HFF-Myc (cell line): ENCODE results near the gene HOXB8.

ENCODE experiments used
- DNase-seq: peaks from one replicate; pipeline ENCODE4 v3.0.0-alpha.2; 2011; ENCODE audit warnings: low read depth; ENCODE audit errors: extremely low read depth
- H3K4me3 ChIP-seq: replicated peaks from 2 replicates; pipeline ENCODE4 v1.5.1; 2011; ENCODE audit warnings: low read depth, mild to moderate bottlenecking, control low read depth, low read length
- TF ChIP-seq, protein P1 (sequence below): IDR thresholded peaks from 2 replicates; pipeline ENCODE4 v1.5.1; 2012; ENCODE audit warnings: mild to moderate bottlenecking, low read depth, low read length, control low read depth; ENCODE audit errors: missing control alignments

The HOXB8 gene

DNA sequence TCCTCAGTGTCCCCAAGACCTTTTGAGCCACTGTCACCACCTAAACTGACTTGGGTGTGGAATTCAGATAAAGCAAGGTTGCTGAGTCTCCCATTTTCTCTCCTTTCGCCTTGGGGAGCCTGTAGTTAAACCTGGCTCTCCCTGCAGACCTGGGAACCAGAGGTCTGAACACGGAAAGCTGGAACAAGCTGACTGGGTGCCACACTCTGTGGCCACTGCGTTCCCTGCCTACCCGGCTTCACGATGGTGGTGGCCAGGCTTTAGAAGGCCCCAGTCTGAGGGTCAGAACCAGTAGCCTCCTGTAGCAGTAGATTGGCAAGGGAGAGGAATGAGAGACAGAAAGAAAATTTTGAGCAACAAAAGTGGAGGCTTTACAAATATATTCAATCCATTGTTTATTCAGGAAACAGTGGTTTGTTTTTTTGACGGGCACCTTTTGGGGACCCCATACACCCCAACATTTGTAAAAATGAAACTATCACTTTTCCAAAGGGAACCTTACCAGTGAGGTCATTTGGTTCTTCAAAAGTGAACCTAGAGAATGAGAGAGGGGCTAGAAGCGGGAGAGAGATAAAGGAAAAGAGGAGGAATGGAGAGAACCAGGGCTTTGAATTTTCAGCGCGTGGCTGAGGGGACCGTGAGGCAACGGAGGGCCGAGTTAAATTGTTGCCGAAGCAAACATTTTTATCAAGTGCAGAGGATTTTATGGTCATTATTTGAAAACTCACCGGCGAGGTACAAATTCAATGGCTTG lies 1.8 kb upstream of the HOXB8 start:
- TF ChIP-seq, protein P1, sequence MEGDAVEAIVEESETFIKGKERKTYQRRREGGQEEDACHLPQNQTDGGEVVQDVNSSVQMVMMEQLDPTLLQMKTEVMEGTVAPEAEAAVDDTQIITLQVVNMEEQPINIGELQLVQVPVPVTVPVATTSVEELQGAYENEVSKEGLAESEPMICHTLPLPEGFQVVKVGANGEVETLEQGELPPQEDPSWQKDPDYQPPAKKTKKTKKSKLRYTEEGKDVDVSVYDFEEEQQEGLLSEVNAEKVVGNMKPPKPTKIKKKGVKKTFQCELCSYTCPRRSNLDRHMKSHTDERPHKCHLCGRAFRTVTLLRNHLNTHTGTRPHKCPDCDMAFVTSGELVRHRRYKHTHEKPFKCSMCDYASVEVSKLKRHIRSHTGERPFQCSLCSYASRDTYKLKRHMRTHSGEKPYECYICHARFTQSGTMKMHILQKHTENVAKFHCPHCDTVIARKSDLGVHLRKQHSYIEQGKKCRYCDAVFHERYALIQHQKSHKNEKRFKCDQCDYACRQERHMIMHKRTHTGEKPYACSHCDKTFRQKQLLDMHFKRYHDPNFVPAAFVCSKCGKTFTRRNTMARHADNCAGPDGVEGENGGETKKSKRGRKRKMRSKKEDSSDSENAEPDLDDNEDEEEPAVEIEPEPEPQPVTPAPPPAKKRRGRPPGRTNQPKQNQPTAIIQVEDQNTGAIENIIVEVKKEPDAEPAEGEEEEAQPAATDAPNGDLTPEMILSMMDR: no peak
- no peak overlapping the region for H3K4me3 ChIP-seq
- no peak for DNase-seq

GRCh38 chr17:48615963-48616716 lies 1.0 kb upstream of the HOXB8 start:
- TF ChIP-seq, protein P1: no peak
- no peak overlapping the region for H3K4me3 ChIP-seq
- DNase-seq: no peak

DNA sequence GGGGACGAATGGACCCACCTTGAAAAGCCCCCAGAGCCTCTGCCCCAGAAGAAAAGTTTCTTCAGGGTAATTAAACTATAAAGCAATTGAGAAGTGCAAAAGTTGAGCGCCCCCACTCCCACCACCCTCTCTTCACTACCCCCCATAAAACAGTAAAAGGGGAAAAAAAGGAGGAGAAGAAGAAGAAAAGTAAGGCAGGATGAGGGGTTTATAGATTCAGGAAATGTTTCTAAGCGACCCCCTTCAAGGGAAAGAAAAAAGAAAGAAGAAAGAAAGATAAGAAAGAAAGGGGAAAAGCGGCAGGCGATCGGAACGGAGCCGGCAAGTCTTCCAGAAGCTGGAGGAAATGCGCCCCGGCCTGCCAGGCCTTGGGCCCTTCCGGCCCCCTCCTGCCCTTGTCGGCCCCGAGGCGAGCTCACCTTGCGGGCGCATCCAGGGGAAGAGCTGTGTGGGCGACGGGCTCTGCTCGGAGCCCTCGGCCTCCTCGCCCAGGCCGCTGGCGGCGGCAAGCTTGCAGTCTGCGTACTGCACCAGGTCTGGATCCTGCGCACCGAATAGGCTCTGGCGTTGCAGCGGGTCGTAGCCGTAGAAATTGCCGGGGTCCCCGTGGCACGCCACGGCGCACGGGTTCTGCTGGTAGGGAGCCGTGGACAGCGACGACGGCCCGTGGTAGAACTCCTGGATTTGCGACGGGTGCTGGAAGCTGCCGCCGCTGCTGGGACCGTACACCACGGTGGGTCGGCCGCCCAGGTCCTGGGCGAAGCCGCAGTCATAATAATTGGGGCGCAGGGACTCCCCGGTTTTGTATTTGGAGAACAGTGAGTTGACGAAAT lies 1.0 kb downstream of the HOXB8 start:
- TF ChIP-seq, protein P1: no peak
- no peak for DNase-seq
- no peak overlapping the region for H3K4me3 ChIP-seq

- TF ChIP-seq, protein P1: no peak
- no peak overlapping the region for H3K4me3 ChIP-seq
- DNase-seq: no peak
Observed at GRCh38 chr17:48612854-48613691, 2.0 kb downstream of the HOXB8 start.

DNA sequence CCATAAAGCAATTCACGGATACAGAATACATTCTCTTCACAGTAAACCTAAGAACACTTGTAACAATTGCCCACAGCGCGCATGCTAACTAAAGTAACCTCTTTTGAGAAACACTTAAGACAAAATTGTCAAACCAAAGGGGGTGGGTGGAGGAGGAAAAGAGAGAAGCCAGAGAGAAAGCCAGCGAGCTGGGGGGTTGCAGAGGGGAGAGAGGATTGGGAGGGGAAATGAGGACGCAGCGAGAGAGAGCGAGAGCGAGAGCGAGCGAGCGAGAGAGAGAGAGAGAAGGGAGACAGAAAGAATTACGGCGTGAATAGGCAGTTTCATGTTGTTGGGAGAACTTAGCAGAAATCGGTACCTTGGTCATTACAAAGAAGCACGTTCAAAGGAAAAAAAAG lies 2.6 kb downstream of the HOXB8 start:
- no peak overlapping the region for H3K4me3 ChIP-seq

More for the DNA sequence above, 2.6 kb downstream of the HOXB8 start:
- DNase-seq: no peak
- TF ChIP-seq, protein P1: no peak
